ENCODE measurements around the gene SLC25A1.

DNA sequence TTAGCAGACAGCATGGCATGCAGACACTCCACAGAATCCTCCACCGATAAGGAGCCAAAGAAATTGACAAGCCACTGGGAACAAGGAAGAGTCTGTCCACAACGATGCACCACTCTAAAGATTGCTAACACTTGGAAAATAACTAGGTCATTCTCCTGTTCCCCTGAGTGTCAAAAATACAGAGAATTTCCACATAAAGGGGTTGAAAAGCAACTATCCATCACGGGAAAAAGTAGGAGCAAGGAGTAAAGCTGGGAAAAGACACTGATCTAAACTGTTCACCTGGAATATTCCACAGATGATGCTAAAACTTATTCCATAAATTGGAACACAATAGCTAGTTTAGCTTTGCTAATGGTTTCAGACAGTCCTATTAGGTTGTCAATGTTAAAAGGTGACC lies 47.0 kb upstream of the SLC25A1 start:
- TF ChIP-seq EZH2 (IDR thresholded peaks at IDR 0.05; ENCODE audit: low read length, unreplicated experiment) (no peak), EZH2phosphoT487 (IDR thresholded peaks at IDR 0.05; ENCODE audit: borderline replicate concordance, low read length) (no peak)
- TF ChIP-seq, protein P1, sequence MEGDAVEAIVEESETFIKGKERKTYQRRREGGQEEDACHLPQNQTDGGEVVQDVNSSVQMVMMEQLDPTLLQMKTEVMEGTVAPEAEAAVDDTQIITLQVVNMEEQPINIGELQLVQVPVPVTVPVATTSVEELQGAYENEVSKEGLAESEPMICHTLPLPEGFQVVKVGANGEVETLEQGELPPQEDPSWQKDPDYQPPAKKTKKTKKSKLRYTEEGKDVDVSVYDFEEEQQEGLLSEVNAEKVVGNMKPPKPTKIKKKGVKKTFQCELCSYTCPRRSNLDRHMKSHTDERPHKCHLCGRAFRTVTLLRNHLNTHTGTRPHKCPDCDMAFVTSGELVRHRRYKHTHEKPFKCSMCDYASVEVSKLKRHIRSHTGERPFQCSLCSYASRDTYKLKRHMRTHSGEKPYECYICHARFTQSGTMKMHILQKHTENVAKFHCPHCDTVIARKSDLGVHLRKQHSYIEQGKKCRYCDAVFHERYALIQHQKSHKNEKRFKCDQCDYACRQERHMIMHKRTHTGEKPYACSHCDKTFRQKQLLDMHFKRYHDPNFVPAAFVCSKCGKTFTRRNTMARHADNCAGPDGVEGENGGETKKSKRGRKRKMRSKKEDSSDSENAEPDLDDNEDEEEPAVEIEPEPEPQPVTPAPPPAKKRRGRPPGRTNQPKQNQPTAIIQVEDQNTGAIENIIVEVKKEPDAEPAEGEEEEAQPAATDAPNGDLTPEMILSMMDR (conservative IDR thresholded peaks at IDR 0.05; ENCODE audit: low read depth, low read length): no peak
